GM18867 (cell line): ENCODE data around the gene BCL11A.
A peak's percentile ranks its signal among the peaks of the same experiment; 100 is the strongest.

Experiments used
- ATAC-seq: cut with Tn5 transposase; IDR thresholded peaks from one replicate; pipeline ENCODE4 v1.9.1; 2021; ENCODE audit warnings: mild to moderate bottlenecking, moderate library complexity; ENCODE audit not compliant: unreplicated experiment

The BCL11A gene

DNA sequence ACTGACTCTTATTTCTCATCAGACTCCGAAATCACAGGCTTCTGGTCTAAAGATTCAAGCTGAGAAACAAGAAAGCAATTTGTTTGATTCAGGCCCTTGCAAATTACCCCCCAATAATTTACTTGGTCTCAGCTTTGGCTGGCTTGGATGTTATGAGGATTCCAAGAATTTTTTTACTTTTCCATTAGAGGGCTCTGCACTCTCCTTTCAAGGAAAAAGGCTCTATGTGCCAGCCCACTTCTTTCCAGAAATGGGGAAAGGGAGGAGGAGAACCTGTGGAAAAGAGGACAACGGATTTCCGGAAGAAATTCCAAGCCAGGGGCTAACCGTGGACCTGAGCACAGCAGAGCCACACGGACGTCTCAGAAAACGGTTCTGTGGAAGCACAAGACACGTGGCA is 44.4 kb downstream of the BCL11A start:
- ATAC-seq: no peak

- ATAC-seq: no peak
Measured at GRCh38 chr2:60508339-60508917, 45.0 kb downstream of the BCL11A start.

- no peak for ATAC-seq
Measured at GRCh38 chr2:60507211-60507965, 46.1 kb downstream of the BCL11A start.

DNA sequence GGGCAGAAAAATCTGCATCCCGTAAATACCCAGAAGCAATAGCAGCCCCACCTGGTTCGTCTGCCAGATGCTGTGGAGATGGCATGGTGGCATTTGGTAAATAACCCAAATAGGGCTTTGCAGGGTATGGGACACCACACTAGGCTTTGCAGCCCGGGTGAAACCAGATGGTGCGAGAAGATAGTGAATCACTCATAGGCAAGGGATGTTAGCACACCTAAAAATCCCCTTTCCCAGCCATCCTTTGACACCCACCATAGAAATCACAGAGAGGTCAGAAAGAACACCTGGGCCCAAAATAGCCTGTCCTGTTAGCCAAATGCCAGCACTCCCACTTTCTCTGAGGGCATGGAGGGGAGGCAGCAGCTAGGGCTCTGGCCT is 47.6 kb downstream of the BCL11A start:
- no peak for ATAC-seq

GRCh38 chr2:60505240-60505879 is 48.1 kb downstream of the BCL11A start:
- no peak for ATAC-seq

- peak; percentile 40 for ATAC-seq
Measured at GRCh38 chr2:60504049-60504448, 49.4 kb downstream of the BCL11A start.

- no peak for ATAC-seq
Measured at GRCh38 chr2:60502144-60502543, 51.3 kb downstream of the BCL11A start.

GRCh38 chr2:60500861-60501260 is 52.6 kb downstream of the BCL11A start:
- ATAC-seq: no peak

- no peak for ATAC-seq
Measured at GRCh38 chr2:60499651-60500265, 53.7 kb downstream of the BCL11A start.

GRCh38 chr2:60498816-60499429 is 54.5 kb downstream of the BCL11A start:
- peak; percentile 44 for ATAC-seq

DNA sequence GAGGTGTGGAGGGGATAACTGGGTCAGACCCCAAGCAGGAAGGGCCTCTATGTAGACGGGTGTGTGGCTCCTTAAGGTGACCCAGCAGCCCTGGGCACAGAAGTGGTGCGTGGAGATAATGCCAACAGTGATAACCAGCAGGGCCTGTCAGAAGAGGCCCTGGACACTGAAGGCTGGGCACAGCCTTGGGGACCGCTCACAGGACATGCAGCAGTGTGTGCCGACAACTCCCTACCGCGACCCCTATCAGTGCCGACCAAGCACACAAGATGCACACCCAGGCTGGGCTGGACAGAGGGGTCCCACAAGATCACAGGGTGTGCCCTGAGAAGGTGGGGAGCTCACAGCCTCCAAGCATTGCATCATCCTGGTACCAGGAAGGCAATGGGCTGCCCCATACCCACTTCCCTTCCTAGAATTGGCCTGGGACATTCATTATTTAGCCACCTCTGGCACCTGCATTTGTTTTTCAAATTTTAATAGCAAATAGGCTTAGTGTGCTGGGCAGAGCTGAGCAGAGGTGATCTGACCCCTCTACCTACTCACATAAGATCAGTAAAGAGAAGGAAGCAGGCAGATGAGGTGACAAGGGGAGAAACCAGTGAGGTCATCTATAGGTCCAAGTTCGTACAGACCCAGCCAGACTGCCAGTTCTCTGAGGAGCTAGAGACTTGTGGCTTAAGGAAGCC is 55.2 kb downstream of the BCL11A start:
- peak; percentile 37 for ATAC-seq

GRCh38 chr2:60497500-60497899 is 56.0 kb downstream of the BCL11A start:
- ATAC-seq: no peak

GRCh38 chr2:60496956-60497355 is 56.5 kb downstream of the BCL11A start:
- ATAC-seq: no peak

DNA sequence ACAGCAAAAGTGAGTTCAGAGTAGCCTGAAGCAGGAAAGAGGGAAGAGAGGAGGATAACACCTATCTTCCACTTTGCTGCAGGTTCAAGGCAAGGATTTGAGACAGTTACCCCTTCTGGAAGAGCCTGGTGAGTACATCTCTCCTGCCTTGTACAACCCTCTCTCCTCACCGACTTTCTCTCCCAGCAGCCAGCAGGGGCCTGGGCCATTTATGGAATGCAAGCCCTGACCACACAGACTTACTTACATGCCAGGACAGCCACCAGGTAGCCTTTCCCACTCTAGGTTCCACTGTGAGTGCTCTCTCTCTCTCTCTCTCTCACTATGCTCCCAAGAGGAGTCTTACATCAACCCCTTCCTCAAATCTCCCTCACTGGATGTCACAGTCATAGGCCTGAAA is 57.0 kb downstream of the BCL11A start:
- ATAC-seq: no peak

DNA sequence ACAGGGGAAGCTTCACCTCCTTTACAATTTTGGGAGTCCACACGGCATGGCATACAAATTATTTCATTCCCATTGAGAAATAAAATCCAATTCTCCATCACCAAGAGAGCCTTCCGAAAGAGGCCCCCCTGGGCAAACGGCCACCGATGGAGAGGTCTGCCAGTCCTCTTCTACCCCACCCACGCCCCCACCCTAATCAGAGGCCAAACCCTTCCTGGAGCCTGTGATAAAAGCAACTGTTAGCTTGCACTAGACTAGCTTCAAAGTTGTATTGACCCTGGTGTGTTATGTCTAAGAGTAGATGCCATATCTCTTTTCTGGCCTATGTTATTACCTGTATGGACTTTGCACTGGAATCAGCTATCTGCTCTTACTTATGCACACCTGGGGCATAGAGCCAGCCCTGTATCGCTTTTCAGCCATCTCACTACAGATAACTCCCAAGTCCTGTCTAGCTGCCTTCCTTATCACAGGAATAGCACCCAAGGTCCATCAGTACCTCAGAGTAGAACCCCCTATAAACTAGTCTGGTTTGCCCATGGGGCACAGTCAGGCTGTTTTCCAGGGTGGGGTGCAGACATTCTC is 58.3 kb downstream of the BCL11A start:
- no peak for ATAC-seq

- no peak for ATAC-seq
Measured at GRCh38 chr2:60493804-60494387, 59.6 kb downstream of the BCL11A start.

DNA sequence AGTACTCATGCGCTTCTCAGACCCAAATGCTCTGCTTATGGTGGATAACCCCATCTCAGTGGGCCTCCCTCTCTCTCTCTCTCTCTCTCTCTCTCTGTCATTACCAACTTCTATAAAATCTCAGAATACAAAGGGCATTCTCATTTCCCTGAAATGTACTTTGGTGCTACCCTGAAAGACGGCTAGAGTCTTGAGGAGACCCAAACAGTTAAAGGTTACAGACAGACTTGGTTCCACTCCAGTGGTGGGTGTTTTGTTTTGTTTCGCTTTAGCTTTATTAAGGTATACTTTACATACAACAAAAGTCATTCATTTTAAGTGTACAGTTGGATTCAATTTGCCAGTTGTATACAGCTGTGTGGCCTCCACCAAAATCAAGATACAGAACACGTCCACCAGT is 60.9 kb downstream of the BCL11A start:
- peak; percentile 50 for ATAC-seq

- ATAC-seq: no peak
Measured at GRCh38 chr2:60490848-60491247, 62.6 kb downstream of the BCL11A start.

- no peak for ATAC-seq
Measured at GRCh38 chr2:60490441-60490840, 63.0 kb downstream of the BCL11A start.

GRCh38 chr2:60489289-60489688 is 64.2 kb downstream of the BCL11A start:
- ATAC-seq: no peak
